Stimulated activated CD4-positive, alpha-beta T cell treated with anti-CD3 and anti-CD28 coated beads, Interleukin-4, amount 100 ng/mL, for 24 hours (primary cell): ENCODE measurements around the gene ALKAL2.

Source experiments
- DNase-seq: peaks from one replicate; pipeline ENCODE4 v3.0.0-alpha.2; 2020

The ALKAL2 gene

GRCh38 chr2:238869-239268 is 49.0 kb downstream of the ALKAL2 start:
- DNase-seq, result no peak

DNA sequence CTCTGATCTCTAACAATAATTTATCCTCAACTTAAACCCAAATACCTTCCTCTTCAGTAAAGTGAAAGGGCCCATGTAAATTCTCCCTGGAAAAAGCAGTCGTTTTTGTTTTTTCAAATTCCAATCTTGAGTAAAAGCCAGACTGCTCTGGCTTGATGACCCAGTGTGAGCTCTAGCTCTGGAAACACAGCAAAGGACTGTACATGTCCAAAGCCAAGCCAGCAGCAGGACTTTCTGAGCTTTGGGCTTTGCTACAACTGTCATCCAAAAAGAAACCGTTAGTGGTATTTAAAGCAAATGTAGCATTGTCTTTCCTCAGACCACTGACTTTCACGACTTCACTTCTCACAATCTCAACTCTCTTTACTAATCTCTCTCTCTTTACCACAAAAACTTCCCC is 49.5 kb downstream of the ALKAL2 start:
- no peak for DNase-seq

DNA sequence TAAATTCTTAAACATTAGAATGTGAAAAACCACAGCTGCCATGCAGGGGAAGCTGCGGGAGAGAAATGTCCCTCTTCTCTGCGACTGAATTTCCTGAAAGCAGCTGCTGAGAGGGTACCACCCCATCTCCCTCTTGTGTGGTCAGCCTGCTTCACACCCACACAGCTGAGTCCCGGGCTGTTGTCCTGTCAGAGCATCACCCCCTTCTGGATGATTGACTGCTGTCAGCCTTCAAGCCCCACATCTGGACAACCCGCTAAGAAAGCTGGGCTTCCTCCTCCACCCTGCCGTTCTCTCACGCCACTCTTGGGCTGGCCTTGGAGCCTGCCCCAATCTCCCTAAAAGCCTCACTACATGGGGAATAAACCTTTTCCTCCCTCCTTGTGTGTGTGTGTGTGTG is 50.0 kb downstream of the ALKAL2 start:
- no peak for DNase-seq

- no peak for DNase-seq
Observed at GRCh38 chr2:236993-237539, 50.8 kb downstream of the ALKAL2 start.

- DNase-seq, result no peak
Observed at GRCh38 chr2:234421-234820, 53.5 kb downstream of the ALKAL2 start.

- DNase-seq, result no peak
Observed at GRCh38 chr2:233030-233429, 54.9 kb downstream of the ALKAL2 start.

- no peak for DNase-seq
Observed at GRCh38 chr2:231521-232185, 56.2 kb downstream of the ALKAL2 start.
